H1 (cell line): ENCODE results near the gene EFCAB10. TPM values are rescaled to one million over a fixed set of nuclear protein-coding genes. Genes with fewer than 3 reads are reported as not detected.

Experiments used
- CTCF ChIA-PET: fragments of 300-600 bp; sonication (Branson Sonifier 250); formaldehyde crosslinking; loops from one replicate; lab custom pipeline; 2021; ENCODE audit not compliant: partially characterized antibody; lab: Charles Lee
- POLR2A ChIA-PET: fragments of 300-600 bp; sonication (Branson Sonifier 250); formaldehyde crosslinking; loops from one replicate; lab custom pipeline; 2021; ENCODE audit warnings: inconsistent platforms; ENCODE audit not compliant: partially characterized antibody; lab: Charles Lee
- DNase-seq, 2 experiments: peaks; one replicate each; pipeline versions ENCODE4 v3.0.0 to v3.0.0-alpha.2; 2010 to 2022; ENCODE audit warnings: low spot score in 2 of 2, low read depth in 1 of 2, mixed read lengths in 1 of 2
- FAIRE-seq: peaks from 2 replicates; lab custom pipeline; 2011; peaks lifted over from hg19 to GRCh38; lab: Jason Lieb, UNC
- H2AFZ ChIP-seq: 2 replicates; pipeline ENCODE4 v1.8.1; 2012; ENCODE audit warnings: low read length, inconsistent platforms
- H2AK5ac ChIP-seq: 2 replicates; pipeline ENCODE4 v1.6.1; 2013; ENCODE audit warnings: low read depth, low read length
- H2BK120ac ChIP-seq: replicated peaks from 2 replicates; pipeline ENCODE3; 2013; ENCODE audit warnings: low read depth, low read length, inconsistent platforms
- H2BK12ac ChIP-seq: 2 replicates; pipeline ENCODE4 v1.6.1; 2013; ENCODE audit warnings: low read depth, low read length
- H2BK15ac ChIP-seq: 2 replicates; pipeline ENCODE4 v1.6.1; 2013; ENCODE audit warnings: low read length
- H2BK20ac ChIP-seq: 2 replicates; pipeline ENCODE4 v1.6.1; 2013; ENCODE audit warnings: low read length
- H2BK5ac ChIP-seq: 2 replicates; pipeline ENCODE4 v1.6.1; 2013; ENCODE audit warnings: low read depth, low read length
- H3K14ac ChIP-seq: 2 replicates; pipeline ENCODE4 v1.6.1; 2013; ENCODE audit warnings: inconsistent platforms; ENCODE audit not compliant: insufficient read length
- H3K18ac ChIP-seq: 2 replicates; pipeline ENCODE4 v1.6.1; 2013; ENCODE audit warnings: low read length; ENCODE audit errors: extremely low read depth
- H3K23ac ChIP-seq: 2 replicates; pipeline ENCODE4 v1.6.1; 2013; ENCODE audit warnings: inconsistent platforms; ENCODE audit not compliant: insufficient read length
- H3K23me2 ChIP-seq: 2 replicates; pipeline ENCODE4 v1.6.1; 2013; ENCODE audit warnings: low read depth, low read length
- H3K27ac ChIP-seq: 2 replicates; pipeline ENCODE4 v1.6.1; 2011; ENCODE audit warnings: low read depth, low read length, inconsistent platforms
- H3K27me3 ChIP-seq, 4 experiments: replicated peaks in 1 of 4; 1 replicate in 1 of 4; 2 replicates in 3 of 4; pipeline versions ENCODE4 v1.6.1 to v1.8.1; 2011 to 2013; ENCODE audit warnings: low read length in 3 of 4, mild to moderate bottlenecking in 3 of 4, inconsistent platforms in 2 of 4, mixed read lengths in 2 of 4, moderate library complexity in 1 of 4; ENCODE audit not compliant: control insufficient read depth in 3 of 4, insufficient read depth in 3 of 4; ENCODE audit errors: extremely low read depth in 1 of 4
- H3K36me3 ChIP-seq, 4 experiments: 2 replicates each; pipeline versions ENCODE4 v1.6.1 to v1.8.1; 2011 to 2013; ENCODE audit warnings: mild to moderate bottlenecking in 4 of 4, low read length in 3 of 4, moderate library complexity in 2 of 4, control low read depth in 1 of 4, inconsistent platforms in 1 of 4; ENCODE audit not compliant: insufficient read depth in 4 of 4, control insufficient read depth in 2 of 4
- H3K4ac ChIP-seq: replicated peaks from 2 replicates; pipeline ENCODE3; 2013; ENCODE audit warnings: low read length, low read depth, mixed read lengths, inconsistent platforms; ENCODE audit not compliant: insufficient read length
- H3K4me1 ChIP-seq, 4 experiments: replicated peaks in 1 of 4; 1 replicate in 1 of 4; 2 replicates in 3 of 4; pipeline versions ENCODE4 v1.6.1 to v1.8.1; 2011 to 2013; ENCODE audit warnings: low read length in 3 of 4, inconsistent platforms in 2 of 4, mixed read lengths in 1 of 4; ENCODE audit not compliant: insufficient read depth in 4 of 4, control insufficient read depth in 3 of 4
- H3K4me2 ChIP-seq, 2 experiments: 2 replicates each; pipeline versions ENCODE4 v1.6.1 to v1.8.1; 2011 to 2013; ENCODE audit warnings: low read depth in 2 of 2, low read length in 2 of 2, control low read depth in 1 of 2, inconsistent platforms in 1 of 2, mild to moderate bottlenecking in 1 of 2; ENCODE audit not compliant: insufficient read depth in 1 of 2
- H3K4me3 ChIP-seq, 4 experiments: fragments of 200-600, 300-600 bp in 1 of 4; sonication (generic), shearing (Covaris generic), sonication (Bioruptor Twin) in 1 of 4; 2 replicates each; pipeline versions ENCODE4 v1.5.1 to v1.8.1; 2011 to 2016; ENCODE audit warnings: low read length in 4 of 4, low read depth in 3 of 4, control low read depth in 2 of 4, inconsistent platforms in 2 of 4, mild to moderate bottlenecking in 2 of 4, mixed read lengths in 1 of 4, moderate library complexity in 1 of 4; ENCODE audit not compliant: insufficient read depth in 2 of 4; ENCODE audit errors: extremely low read depth in 1 of 4
- H3K56ac ChIP-seq: replicated peaks from 2 replicates; pipeline ENCODE3; 2013; ENCODE audit warnings: low read depth, mild to moderate bottlenecking, mixed read lengths, low read length, inconsistent platforms; ENCODE audit not compliant: insufficient read length
- H3K79me1 ChIP-seq: 2 replicates; pipeline ENCODE4 v1.6.1; 2013; ENCODE audit warnings: low read depth, low read length, control low read depth
- H3K79me2 ChIP-seq, 2 experiments: 2 replicates each; pipeline versions ENCODE4 v1.6.1 to v1.8.1; 2012 to 2013; ENCODE audit warnings: low read length in 2 of 2, mild to moderate bottlenecking in 2 of 2, inconsistent platforms in 1 of 2; ENCODE audit not compliant: insufficient read depth in 2 of 2, control insufficient read depth in 1 of 2
- H3K9ac ChIP-seq, 4 experiments: replicated peaks in 1 of 4; 1 replicate in 1 of 4; 2 replicates in 3 of 4; pipeline versions ENCODE4 v1.6.1 to v1.8.1; 2011 to 2013; ENCODE audit warnings: low read depth in 3 of 4, low read length in 3 of 4, control low read depth in 2 of 4, mild to moderate bottlenecking in 2 of 4, moderate library complexity in 2 of 4, inconsistent platforms in 1 of 4; ENCODE audit errors: extremely low read depth in 1 of 4
- H3K9me3 ChIP-seq, 2 experiments: 2 replicates each; pipeline versions ENCODE4 v1.6.1 to v1.8.1; 2012 to 2013; ENCODE audit warnings: mild to moderate bottlenecking in 2 of 2, moderate library complexity in 2 of 2, control low read depth in 1 of 2, inconsistent platforms in 1 of 2, low read depth in 1 of 2, low read length in 1 of 2, mixed read lengths in 1 of 2; ENCODE audit not compliant: insufficient read depth in 2 of 2
- H4K20me1 ChIP-seq, 2 experiments: replicated peaks in 1 of 2; 2 replicates each; pipeline versions ENCODE3 to v1.8.1; 2011 to 2013; ENCODE audit warnings: inconsistent platforms in 2 of 2, low read length in 2 of 2, mild to moderate bottlenecking in 1 of 2; ENCODE audit not compliant: insufficient read depth in 2 of 2, control insufficient read depth in 1 of 2
- H4K5ac ChIP-seq: 2 replicates; pipeline ENCODE4 v1.6.1; 2013; ENCODE audit warnings: low read length, low read depth, mixed read lengths, inconsistent platforms; ENCODE audit not compliant: insufficient read length
- H4K8ac ChIP-seq: 2 replicates; pipeline ENCODE4 v1.8.0; 2013; ENCODE audit warnings: mild to moderate bottlenecking, moderate library complexity, low read length, inconsistent platforms; ENCODE audit not compliant: insufficient read depth; ENCODE audit errors: extremely low read depth
- H4K91ac ChIP-seq: replicated peaks from 2 replicates; pipeline ENCODE3; 2013; ENCODE audit warnings: low read length, mixed read lengths, inconsistent platforms; ENCODE audit not compliant: insufficient read length
- ATF3 ChIP-seq: IDR thresholded peaks from 2 replicates; pipeline ENCODE4 v1.6.1; 2011; ENCODE audit warnings: low read depth, mild to moderate bottlenecking, low read length; ENCODE audit not compliant: insufficient read depth
- CBX5 ChIP-seq: fragments of 300-800, 300-1000 bp; sonication (generic); IDR thresholded peaks from 2 replicates; pipeline ENCODE4 v1.7.1; 2016; ENCODE audit warnings: antibody characterized with exemption, low read length, low read depth
- PHF8 ChIP-seq: fragments of 200-600 bp; sonication (generic); conservative IDR thresholded peaks from 2 replicates; pipeline ENCODE4 v1.7.1; 2012; ENCODE audit warnings: low read depth, mild to moderate bottlenecking, inconsistent platforms, low read length, moderate library complexity
- POU5F1 ChIP-seq: IDR thresholded peaks from 2 replicates; pipeline ENCODE4 v1.6.1; 2011; ENCODE audit warnings: low read depth, mild to moderate bottlenecking, low read length, moderate library complexity
- RAD21 ChIP-seq, 2 experiments: IDR thresholded peaks in 1 of 2; conservative IDR thresholded peaks in 1 of 2; 2 replicates each; pipeline ENCODE4 v1.6.1; 2011; ENCODE audit warnings: low read depth in 2 of 2, low read length in 2 of 2, improper control_type of control experiment in 1 of 2, inconsistent platforms in 1 of 2, mild to moderate bottlenecking in 1 of 2, moderate library complexity in 1 of 2
- WGBS, 2 experiments: shearing (Covaris generic) in 1 of 2; methylation state at CpG; one replicate each; pipeline versions ENCODE4 v1.1.6 to v1.1.7; 2013 to 2015; ENCODE audit warnings: low lambda C conversion rate in 2 of 2, mixed read lengths in 2 of 2, inconsistent platforms in 1 of 2, low coverage in 1 of 2, missing lambda C conversion rate in 1 of 2; ENCODE audit not compliant: insufficient replicate concordance in 2 of 2, insufficient coverage in 1 of 2, insufficient read length in 1 of 2; ENCODE audit errors: extremely low coverage in 1 of 2, missing lambda C conversion rate in 1 of 2; 5-methylcytosine and 5-hydroxymethylcytosine counted together
- polyA plus RNA-seq, 7 experiments: library from polyadenylated mRNA; depleted of rRNA in 3 of 7; stranded (reverse) in 5 of 7; unstranded in 2 of 7; fragments of >200 nt in 5 of 7; fragments of 200-250 nt in 2 of 7; gene quantifications; 1 replicate in 5 of 7; 2 replicates in 1 of 7; 4 replicates in 1 of 7; pipeline versions ENCODE4 v1.2.1 to v1.2.3, GENCODE V29; 2011 to 2013; ENCODE audit warnings: missing spikeins in 2 of 7, mixed read lengths in 2 of 7
- total RNA-seq: library from RNA; stranded (reverse); fragmentation: NEBNext Ultra II Directional; extraction: Animal tissue kit (Norgen Biotek cat#: 25700); gene quantifications from 2 replicates; pipeline ENCODE4 v1.2.1, GENCODE V29; 2021

Gene EFCAB10
- total and polyA plus RNA-seq, 2 of the 8 experiments (the other 6 are each of a cell fraction or from before 2014, with no cell fraction given) = 0.80 to 3.1 TPM

- peaks cover 0 to 5% (median 1%) of the 10 kb centered on the region in 4 experiments; a peak in 3 of 7 replicates for H3K4me1 ChIP-seq
- H3K14ac ChIP-seq = no peak overlapping the region
- H2BK20ac ChIP-seq = no peak overlapping the region
- no peak overlapping the region for H3K27ac ChIP-seq
- H4K91ac ChIP-seq = no peak overlapping the region
- ChIA-PET CTCF (interaction anchor here (0.6 to 1.6 kb wide), 10 partner anchors 9 to 471 kb away, joined by 3 to 9 read pairs (median 3); partner anchors contain the start of gene RINT1), POLR2A (interaction anchor here (1.2 to 1.4 kb wide), 2 partner anchors 13 to 48 kb away, joined by 3 to 8 read pairs; partner anchors contain the start of gene RINT1)
- H3K9ac ChIP-seq = no peak overlapping the region
- H3K18ac ChIP-seq = no peak overlapping the region
- peak overlapping the region in 2 of 4 experiments; percentile 44 to 60; a peak in 2 of 8 replicates for H3K4me3 ChIP-seq
- no peaks in the 10 kb centered on the region for H3K36me3 ChIP-seq
- no peak overlapping the region for H2BK120ac ChIP-seq
- no peaks in the 10 kb centered on the region for H4K20me1 ChIP-seq
- H2BK5ac ChIP-seq = no peak overlapping the region
- H4K5ac ChIP-seq = no peak overlapping the region
- H3K4ac ChIP-seq = no peak overlapping the region
- no peak overlapping the region for H2AFZ ChIP-seq
- FAIRE-seq (no peak), DNase-seq (no peak)
- WGBS, 2 experiments = 76% methylated on average over 22 of the region's 22 CpGs; no CpG with 5 or more reads in 1 of the 2 experiments
- no peaks in the 10 kb centered on the region for H3K79me2 ChIP-seq
- H3K9me3 ChIP-seq = peaks cover 3% of the 10 kb centered on the region in 2 experiments; a peak in 1 of 4 replicates
- H2AK5ac ChIP-seq = no peak overlapping the region
- H2BK12ac ChIP-seq = no peak overlapping the region
- H4K8ac ChIP-seq = peak overlapping the region; percentile 22; the same call in 1 of the 2 replicates
- no peak overlapping the region for H2BK15ac ChIP-seq
- no peaks in the 10 kb centered on the region for H3K79me1 ChIP-seq
- H3K23me2 ChIP-seq = peaks cover 3% of the 10 kb centered on the region; the same call in 1 of the 2 replicates
- no peak overlapping the region for H3K56ac ChIP-seq
- H3K4me2 ChIP-seq = peak overlapping the region in 1 of 2 experiments; percentile 81; a peak in 1 of 4 replicates
- no peaks in the 10 kb centered on the region for H3K27me3 ChIP-seq
- no peak overlapping the region for H3K23ac ChIP-seq
- TF ChIP-seq PHF8 (no peak), POU5F1 (no peak), RAD21 (IDR thresholded peaks at IDR 0.05 in 1 of 2, conservative IDR thresholded peaks at IDR 0.05 in 1 of 2; ENCODE audit: low read depth in 2 of 2, low read length in 2 of 2) (peak; percentile 24 to 26; a peak in 2 of 4 replicates), CBX5 (no peak), ATF3 (no peak)
These were observed 1.1 kb downstream of the EFCAB10 start for GRCh38 chr7:105580022-105580740.
